ENCODE results near the gene LGALS4.
"Not testable (repeated sequence)": the region's sequence is repeated elsewhere in the genome, so short reads cannot be mapped to it uniquely, and the experiment has no call there.

The LGALS4 gene

DNA sequence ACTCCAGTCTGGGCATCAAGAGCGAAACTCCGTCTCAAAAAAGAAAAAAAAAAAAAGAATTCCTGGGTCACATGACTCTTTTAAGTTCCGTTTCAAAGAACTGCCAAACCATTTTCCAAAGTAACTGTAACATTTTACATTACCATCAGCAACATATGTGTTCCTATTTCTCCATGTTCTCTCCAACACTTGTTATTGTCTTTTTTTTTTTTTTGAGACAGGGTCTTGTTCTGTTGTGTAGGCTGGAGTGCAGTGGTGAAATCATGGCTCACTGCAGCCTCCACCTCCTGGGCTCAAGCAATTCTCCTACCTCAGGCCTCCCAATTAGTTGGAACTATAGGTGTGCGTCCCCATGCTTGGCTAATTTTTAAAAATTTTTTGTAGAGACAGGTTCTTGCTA is 17.2 kb downstream of the LGALS4 start:
- no peak for DNase-seq

DNA sequence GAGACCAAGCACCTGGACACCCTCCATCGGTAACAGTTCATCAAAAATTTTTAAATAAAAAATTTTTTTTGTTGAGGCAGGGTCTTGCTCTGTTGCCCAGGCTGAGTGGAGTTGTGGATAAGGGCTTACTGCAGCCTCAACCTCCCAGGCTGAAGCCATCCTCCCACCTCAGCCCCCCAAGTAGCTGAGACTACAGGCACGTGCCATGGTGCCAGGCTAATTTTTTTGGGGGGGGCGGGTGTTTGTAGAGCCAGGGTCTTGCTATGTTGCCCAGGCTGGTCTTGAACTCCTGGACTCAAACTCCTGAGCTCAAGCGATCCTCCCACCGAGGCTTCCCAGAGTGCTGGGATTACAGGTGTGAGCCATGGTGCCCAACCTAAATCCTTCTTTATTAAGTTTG is 19.1 kb downstream of the LGALS4 start:
- no peak for DNase-seq

DNA sequence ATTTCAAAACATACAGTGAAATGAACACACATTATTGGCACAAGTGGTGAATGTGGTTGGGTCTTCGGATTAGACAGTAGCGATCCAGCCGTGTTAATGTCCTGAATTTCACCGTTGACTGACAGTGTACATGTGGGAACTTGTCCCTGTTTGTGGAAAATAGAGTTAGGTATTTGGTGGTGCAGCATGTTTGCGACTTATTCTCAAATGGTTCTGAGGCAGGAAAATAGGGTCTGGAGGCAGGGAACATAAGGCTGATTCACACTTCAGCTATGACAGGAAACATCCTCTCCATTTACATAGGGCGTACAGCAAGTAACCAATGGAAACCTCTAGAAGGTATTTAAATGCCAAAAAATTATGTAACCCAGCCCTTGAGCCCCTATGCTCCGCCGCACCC is 19.6 kb downstream of the LGALS4 start:
- DNase-seq, result peak; percentile 51

DNA sequence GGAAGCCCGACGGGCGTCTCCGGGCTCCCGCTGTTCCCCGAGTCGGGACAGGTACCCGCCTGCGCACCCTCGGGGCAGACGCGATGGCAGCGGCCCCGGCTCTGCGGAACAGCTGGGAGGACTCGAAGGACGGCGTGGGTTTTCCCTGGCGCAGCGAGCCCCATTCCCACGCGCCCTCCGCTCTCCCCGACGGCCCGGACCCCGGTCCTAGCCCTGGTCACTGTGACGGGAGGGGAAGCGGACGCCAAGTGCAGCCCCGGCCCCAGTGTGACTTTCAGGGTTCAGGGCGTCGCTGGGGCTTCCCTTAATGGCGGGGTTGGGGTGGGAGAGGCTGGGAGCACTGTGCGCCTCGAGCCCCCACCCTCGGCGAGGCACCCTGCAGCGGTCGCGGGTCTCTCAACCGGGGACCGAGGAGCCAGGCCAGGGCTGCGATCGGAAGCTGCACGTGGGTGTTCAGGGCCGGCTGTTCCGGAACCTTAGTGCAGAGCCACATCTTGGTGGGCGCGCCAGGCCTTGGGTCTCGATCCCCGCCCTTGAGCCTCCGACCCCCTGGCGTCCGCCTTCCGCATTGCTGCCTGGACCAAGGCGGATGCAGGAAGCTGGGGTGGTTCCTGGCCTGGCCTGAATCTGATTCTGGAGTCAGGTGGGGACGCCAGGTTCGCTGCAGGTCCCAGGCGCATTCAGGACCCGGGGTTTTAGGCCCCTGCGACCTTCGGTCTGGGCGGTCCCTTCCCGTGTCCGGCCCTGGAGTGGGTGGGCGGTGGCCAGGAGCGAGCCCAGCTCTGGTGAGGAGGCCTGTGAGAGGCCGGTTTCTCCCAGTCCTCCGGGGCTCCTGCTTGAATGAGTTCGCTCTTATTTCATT is 20.3 kb downstream of the LGALS4 start:
- DNase-seq, result peak; percentile 15

DNA sequence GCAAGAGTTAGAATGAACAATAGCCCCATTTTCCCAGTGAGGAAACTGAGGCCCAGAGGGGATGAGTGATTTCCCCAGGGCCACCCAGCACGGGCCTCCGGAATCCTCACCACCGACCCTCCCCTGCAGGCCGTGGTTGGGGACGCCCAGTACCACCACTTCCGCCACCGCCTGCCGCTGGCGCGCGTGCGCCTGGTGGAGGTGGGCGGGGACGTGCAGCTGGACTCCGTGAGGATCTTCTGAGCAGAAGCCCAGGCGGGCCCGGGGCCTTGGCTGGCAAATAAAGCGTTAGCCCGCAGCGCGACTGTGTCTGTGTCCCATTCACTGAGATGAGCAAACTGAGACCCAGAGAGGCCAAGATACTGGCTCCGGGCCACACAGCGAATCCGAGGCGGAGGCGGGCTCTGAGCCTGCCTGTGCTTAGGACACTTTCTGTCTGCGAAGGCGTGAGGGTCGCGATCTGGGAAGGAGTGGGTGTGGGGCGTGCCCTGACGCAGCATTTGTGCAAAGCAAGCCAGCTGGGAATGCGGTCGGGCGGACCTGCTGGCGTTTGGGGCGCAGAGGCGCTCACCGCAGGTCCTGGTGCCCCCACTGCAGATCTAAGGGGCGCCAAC is 21.2 kb downstream of the LGALS4 start:
- not testable (repeated sequence) for DNase-seq

DNA sequence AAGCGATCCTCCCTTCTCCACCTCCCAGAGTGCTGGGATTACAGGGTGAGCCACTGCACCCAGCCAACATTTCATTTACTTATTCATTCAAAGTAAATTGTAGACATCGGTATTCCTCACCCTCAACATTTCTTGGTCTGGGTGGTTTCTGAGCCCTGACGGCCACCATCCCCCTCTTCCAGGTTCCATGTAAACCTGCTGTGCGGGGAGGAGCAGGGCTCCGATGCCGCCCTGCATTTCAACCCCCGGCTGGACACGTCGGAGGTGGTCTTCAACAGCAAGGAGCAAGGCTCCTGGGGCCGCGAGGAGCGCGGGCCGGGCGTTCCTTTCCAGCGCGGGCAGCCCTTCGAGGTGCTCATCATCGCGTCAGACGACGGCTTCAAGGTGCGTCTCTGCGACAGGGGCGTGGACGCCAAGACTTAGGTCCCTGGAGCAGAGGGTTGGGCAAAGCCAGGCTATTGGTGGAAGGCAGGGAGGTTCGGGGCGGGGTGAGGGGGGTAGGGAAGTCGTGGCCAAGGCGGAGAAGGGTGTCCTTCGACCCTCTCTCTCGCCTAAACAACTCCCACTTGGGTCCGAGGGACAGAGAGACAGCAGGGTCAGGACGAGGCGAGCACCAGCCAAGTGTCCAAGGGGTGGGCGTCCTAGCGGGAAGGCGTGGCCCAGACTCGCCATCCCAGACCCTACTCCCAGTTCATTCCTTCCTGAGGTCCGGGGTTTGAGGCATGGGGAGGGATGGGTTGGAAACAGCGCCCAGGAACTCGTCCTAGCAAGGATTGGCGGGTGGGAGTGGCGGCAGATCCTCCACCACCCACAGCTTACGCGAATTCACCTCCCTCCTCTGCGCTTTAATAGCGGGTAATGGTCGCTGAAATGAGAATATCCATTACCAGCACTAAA is 22.0 kb downstream of the LGALS4 start:
- DNase-seq, result not testable (repeated sequence)

DNA sequence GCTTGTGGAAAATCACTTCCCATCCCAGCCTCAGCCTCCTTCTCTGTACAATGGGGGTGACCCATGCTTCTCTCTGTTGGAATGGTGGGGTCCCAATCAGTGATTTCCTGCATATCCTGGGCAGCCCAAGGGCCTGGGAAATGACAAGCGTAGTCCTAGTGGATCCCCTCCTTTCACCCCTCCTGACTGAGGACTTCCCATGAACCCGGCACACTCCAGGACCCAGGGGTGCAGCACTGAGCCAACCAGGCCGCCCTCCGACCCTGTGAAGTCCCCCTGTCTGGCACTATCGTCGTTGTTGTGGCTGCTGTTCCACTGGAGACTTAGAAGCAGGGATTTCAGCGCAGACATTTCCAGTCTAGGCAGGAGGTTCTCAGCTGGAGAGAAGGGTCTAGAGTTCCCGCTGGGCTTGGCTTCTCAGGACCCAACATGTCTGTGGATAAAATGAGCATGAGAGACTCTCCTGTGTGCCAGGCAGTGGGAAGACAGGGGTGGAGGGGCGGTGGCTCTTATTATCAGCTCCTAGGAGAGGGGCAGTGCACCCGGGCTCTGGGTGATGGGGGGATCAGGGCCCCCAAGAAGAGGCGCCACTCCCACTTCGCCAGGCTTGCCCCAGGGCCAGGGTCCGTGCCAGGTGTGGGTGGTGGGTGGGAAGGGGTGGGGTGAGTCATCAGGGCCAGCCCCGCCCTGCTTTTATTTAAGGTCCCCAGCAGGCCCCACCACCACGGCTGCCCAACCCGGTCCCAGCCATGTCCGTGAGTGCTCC is 24.1 kb downstream of the LGALS4 start, which contains the start of gene LGALS7B:
LGALS7B (plus strand) TSS at position 723 of the 766 bp plus-strand sequence; CDS start at position 750, 27 bp downstream.
- no peak for DNase-seq

DNA sequence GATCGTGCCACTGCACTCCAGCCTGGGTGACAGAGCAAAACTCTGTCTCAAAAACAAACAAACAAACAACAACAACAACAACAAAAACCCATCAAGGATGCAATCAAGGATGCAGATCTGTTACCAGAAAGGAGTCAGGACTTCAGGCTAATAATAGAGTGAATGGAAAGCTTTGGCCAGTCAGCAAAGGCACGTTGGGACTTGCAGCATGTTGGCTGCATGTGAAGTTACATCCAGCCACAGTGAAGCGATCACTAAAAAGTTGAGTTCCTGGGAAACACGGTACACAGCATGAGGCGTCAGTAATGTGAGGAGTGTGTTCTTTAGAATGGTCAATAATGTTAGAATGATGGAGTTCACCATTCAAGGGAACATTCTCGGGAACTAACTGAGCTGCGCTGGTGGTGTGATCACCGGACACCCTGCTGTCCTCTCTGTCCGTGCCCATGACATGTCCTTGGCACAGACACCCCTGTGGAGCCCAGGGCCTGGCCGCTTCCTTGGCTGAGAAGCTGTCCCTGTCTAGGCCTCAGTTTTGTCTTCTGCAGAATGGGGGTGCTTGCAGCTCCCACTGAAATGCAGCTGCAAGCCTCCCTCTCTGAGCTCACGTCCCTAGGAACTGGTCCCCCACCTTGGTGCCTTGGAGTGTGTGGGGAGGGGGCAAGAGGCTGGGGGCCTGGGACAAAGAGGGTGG is 26.0 kb downstream of the LGALS4 start:
- DNase-seq, result no peak

DNA sequence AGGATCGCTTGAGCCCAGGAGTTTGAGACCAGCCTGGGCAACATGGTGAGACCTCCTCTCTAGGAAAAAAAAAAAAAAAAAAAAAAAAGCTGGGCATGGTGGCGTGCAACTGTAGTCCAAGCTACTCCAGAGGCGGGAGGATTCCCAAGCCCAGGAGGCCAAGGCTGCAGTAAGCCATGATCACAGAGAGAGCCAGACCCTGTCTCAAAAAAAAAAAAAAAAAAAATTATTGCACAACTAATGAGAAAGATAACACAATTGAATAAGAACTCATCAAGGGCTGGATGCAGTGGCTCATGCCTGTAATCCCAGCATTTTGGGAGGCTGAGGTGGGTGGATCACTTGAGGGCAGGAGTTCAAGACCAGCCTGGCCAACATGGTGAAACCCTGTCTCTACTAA is 26.7 kb downstream of the LGALS4 start:
- DNase-seq, result not testable (repeated sequence)

DNA sequence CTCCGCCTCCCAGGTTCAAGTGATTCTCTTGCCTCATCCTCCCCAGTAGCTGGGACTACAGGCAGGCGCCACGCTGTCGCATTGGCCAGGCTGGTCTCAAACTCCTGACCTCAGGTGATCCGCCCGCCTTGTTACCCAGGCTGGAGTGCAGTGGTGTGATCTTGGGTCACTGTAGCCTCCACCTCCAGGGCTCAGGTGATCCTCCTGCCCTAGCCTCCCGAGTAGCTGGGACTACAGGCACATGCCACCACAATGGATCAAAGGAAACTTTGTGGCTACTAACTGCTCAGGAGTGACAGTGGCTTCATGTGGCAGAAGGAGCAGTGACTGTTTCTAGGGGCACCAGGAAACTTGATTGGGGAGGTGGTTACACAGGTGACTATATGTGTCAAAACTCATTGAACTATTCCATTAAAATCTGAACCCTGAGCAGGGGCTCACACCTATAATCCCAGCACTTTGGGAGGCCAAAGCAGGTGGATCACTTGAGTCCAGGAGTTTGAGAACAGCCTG is 27.5 kb downstream of the LGALS4 start:
- DNase-seq, result no peak

DNA sequence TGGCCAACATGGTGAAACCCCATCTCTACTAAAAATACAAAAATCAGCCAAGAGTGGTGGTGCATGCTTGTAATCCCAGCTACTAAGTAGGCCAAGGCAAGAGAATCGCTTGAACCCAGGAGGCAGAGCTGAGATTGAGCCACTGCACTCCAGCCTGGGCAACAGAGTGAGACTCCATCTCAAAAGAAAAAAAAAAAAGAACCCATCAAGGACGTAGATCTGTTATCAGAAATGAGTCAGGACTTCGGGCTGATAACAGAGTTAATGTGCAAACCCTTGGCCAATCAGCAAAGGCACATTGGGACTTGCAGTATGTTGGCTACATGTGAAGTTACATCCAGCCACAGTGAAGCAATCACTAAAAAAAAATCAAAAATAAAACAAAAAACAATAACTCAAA is 28.5 kb downstream of the LGALS4 start:
- DNase-seq, result no peak

DNA sequence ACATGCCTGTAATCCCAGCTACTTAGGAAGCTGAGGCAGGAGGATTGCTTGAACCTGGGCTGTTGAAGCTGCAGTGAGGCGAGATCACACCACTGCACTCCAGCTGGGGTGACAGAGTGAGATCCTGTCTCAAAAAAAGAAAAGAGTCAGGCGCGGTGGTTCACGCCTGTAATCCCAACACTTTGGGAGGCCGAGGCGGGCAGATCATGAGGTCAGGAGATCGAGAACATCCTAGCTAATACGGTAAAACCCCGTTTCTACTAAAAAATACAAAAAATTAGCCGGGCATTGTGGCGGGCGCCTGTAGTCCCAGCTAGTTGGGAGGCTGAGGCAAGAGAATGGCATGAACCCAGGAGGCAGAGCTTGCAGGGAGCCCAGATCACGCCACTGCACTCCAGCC is 30.5 kb downstream of the LGALS4 start:
- DNase-seq, result not testable (repeated sequence)

DNA sequence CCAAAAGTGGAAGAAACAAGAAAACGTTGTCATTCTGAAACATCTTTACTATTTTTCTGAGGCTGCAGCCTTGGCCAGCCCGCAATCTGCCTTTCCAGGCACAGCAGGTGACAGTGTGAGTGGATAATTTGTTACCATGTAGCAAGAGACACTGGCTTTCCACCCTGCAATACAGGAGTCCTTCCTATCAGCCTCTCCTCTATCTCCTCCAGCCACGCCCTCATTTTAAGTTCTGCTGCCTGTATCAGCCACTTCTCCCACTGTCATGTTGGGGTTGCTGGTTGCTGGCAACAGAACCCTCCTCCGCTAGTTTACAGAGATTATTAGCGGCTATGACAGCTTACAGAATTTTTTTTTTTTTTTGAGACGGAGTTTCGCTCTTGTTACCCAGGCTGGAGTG is 31.7 kb downstream of the LGALS4 start:
- DNase-seq, result no peak

DNA sequence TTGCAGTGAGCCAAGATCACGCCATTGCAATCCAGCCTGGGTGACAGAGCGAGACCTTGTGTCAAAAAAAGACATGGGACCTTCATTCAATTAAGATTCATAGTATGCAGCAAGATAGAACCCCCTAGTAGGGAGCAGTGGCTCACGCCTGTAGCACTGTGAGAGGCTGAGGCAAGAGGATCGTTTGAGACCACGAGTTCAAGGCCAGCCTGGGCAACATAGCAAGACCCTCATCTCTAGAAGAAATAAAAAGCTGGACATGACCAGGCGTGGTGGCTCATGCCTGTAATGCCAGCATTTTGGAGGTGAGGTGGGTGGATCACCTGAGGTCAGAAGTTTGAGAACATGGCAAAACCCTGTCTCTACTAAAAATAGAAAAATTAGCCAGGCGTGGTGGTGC is 32.3 kb downstream of the LGALS4 start:
- DNase-seq, result no peak

DNA sequence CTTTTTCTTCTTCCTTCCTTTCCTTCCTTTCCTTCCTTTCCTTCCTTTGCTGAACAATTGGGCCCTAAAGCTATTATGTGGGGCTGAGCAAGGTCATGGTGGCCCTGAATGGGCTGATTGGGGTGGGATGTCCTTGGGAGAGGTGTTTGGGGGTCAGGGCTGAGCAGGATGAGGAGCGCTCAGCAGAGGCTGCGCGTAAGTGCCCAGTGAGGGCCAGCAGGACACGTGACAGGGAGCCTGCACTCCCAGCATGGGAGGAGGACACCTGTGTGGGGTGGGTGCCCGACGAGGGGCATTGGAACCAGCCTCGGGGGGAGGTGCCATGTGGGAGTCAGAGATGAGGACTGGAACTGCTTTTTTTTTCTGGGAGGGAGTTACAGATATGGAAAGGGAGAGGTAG is 34.0 kb downstream of the LGALS4 start:
- DNase-seq, result no peak

DNA sequence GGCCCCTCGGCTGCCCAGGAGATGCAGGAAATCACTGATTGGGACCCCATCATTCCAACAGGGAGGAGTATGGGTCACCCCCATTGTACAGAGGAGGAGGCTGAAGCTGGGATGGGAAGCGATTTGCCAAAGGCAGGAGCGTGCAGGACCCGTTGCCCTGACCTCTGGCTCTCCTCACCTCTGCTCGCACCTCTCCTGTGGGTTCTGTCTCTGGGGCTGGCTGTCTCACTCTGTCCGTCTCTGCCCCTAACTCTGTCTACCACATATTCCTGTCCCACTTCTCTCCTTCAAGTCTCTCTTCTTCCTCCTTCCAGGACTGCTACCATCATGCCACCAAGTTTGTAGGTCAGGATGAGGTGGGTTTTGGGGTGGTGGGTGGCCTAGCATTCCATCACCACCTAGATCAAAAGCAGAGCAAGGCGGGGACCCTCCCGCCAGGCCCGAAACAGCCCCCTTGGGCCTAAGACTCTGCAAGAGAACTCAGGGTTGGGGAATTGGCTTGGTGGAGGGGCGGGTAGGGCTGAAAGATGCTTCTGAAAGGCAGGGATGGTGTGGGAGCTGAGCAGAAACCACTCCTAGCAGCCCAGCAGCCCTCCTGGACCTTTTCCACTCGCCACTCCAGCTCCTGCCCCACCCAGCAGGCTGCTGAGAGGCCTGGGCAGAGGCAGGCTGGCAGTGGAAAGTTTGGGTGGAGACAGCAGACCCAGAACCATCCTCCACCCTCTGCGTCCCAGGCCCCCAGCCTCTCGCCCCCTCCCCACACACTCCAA is 38.4 kb downstream of the LGALS4 start:
- no peak for DNase-seq

DNA sequence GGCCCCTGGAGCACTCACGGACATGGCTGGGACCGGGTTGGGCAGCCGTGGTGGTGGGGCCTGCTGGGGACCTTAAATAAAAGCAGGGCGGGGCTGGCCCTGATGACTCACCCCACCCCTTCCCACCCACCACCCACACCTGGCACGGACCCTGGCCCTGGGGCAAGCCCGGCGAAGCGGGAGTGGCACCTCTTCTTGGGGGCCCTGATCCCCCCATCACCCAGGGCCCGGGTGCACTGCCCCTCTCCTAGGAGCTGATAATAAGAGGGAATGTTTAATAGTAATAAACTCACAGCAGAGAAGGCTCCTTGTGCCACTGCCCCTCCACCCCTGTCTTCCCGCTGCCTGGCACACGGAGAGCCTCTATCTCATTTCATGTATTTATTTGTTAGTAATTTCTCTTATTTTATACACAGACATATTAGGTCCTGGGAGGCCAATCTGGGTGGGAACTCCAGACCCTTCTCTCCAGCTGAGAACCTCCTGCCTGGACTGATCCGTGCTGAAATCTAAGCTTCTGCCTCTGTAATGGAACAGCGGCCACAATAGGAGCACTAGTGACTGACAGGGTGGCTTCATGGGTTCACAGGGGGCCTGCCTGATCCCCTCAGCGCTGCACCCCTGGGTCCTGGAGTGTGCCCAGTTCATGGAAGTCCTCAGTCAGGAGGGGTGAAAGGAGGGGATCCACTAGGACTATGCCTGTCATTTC is 39.1 kb downstream of the LGALS4 start, which contains the start of gene LGALS7:
LGALS7 (minus strand) TSS at position 49 of the 709 bp plus-strand sequence; CDS start at position 24, 25 bp downstream.
- DNase-seq, result no peak

DNA sequence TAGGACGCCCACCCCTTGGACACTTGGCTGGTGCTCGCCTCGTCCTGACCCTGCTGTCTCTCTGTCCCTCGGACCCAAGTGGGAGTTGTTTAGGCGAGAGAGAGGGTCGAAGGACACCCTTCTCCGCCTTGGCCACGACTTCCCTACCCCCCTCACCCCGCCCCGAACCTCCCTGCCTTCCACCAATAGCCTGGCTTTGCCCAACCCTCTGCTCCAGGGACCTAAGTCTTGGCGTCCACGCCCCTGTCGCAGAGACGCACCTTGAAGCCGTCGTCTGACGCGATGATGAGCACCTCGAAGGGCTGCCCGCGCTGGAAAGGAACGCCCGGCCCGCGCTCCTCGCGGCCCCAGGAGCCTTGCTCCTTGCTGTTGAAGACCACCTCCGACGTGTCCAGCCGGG is 41.2 kb downstream of the LGALS4 start:
- DNase-seq, result not testable (repeated sequence)

DNA sequence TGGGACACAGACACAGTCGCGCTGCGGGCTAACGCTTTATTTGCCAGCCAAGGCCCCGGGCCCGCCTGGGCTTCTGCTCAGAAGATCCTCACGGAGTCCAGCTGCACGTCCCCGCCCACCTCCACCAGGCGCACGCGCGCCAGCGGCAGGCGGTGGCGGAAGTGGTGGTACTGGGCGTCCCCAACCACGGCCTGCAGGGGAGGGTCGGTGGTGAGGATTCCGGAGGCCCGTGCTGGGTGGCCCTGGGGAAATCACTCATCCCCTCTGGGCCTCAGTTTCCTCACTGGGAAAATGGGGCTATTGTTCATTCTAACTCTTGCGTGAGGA is 41.8 kb downstream of the LGALS4 start:
- DNase-seq, result not testable (repeated sequence)

Data from fibroblast of skin of scalp (primary cell).